Glomerular visceral epithelial cell (primary cell): ENCODE data around the gene TLR10.
A peak's percentile ranks its signal among the peaks of the same experiment; 100 is the strongest.
"Not testable (repeated sequence)": the region's sequence is repeated elsewhere in the genome, so short reads cannot be mapped to it uniquely, and the experiment has no call there.

Source experiments
- DNase-seq: peaks from one replicate; pipeline ENCODE4 v3.0.0-alpha.2; 2016; ENCODE audit errors: extremely low spot score

TLR10 gene

GRCh38 chr4:38802561-38803355 is 20.0 kb upstream of the TLR10 start:
- no peak for DNase-seq

GRCh38 chr4:38800961-38801450 is 18.2 kb upstream of the TLR10 start:
- DNase-seq = peak; percentile 6

GRCh38 chr4:38800366-38800765 is 17.6 kb upstream of the TLR10 start:
- no peak for DNase-seq

- no peak for DNase-seq
Observed at GRCh38 chr4:38795087-38795486, 12.3 kb upstream of the TLR10 start.

- DNase-seq = no peak
Observed at GRCh38 chr4:38794051-38794450, 11.3 kb upstream of the TLR10 start.

- no peak for DNase-seq
Observed at GRCh38 chr4:38791010-38791409, 8.2 kb upstream of the TLR10 start.

- no peak for DNase-seq
Observed at GRCh38 chr4:38788317-38788716, 5.5 kb upstream of the TLR10 start.

GRCh38 chr4:38787693-38788092 is 4.9 kb upstream of the TLR10 start:
- no peak for DNase-seq

- DNase-seq = no peak
Observed at GRCh38 chr4:38785901-38786402, 3.2 kb upstream of the TLR10 start.

- DNase-seq = no peak
Observed at GRCh38 chr4:38785041-38785790, 2.4 kb upstream of the TLR10 start.

- no peak for DNase-seq
Observed at GRCh38 chr4:38784141-38784540, 1.4 kb upstream of the TLR10 start.

GRCh38 chr4:38783109-38783460 is 295 bp upstream of the TLR10 start:
- no peak for DNase-seq

- DNase-seq = no peak
Observed at GRCh38 chr4:38781854-38782261, 932 bp downstream of the TLR10 start.

GRCh38 chr4:38780833-38781484 is 1.8 kb downstream of the TLR10 start:
- no peak for DNase-seq

- no peak for DNase-seq
Observed at GRCh38 chr4:38779790-38780189, 3.0 kb downstream of the TLR10 start.

- not testable (repeated sequence) for DNase-seq
Observed at GRCh38 chr4:38777925-38778324, 4.9 kb downstream of the TLR10 start.

- DNase-seq = no peak
Observed at GRCh38 chr4:38775326-38775725, 7.5 kb downstream of the TLR10 start.

- no peak for DNase-seq
Observed at GRCh38 chr4:38774181-38774955, 8.4 kb downstream of the TLR10 start.

GRCh38 chr4:38770281-38770680 is 12.5 kb downstream of the TLR10 start:
- DNase-seq = not testable (repeated sequence)

- peak; percentile 8 for DNase-seq
Observed at GRCh38 chr4:38769857-38770256, 12.9 kb downstream of the TLR10 start.

- no peak for DNase-seq
Observed at GRCh38 chr4:38769441-38769840, 13.3 kb downstream of the TLR10 start.

- no peak for DNase-seq
Observed at GRCh38 chr4:38768968-38769394, 13.8 kb downstream of the TLR10 start.
